Uterus (tissue), 4 donors: ENCODE data around the gene NRBP1. TPM values are rescaled to one million over a fixed set of nuclear protein-coding genes. Genes with fewer than 3 reads are reported as not detected.

Source experiments
- DNase-seq, 2 donors: peaks; one replicate each; pipeline ENCODE4 v3.0.0-alpha.2; 2019 to 2020
- H3K27ac ChIP-seq, 2 donors: fragments of 200-600 bp; sonication (generic); 1 replicate in 1 of 2; 2 replicates in 1 of 2; pipeline ENCODE4 v1.5.1; 2016 to 2018
- H3K27me3 ChIP-seq, 2 donors: fragments of 200-600 bp; sonication (generic); one replicate each; pipeline ENCODE4 v1.5.1; 2018 to 2019; ENCODE audit warnings: control low read depth in 1 of 2
- H3K36me3 ChIP-seq, 2 donors: fragments of 200-600 bp; sonication (generic); one replicate each; pipeline ENCODE4 v1.5.1; 2019; ENCODE audit warnings: control low read depth in 1 of 2
- H3K4me1 ChIP-seq, 2 donors: fragments of 200-600 bp; sonication (generic); one replicate each; pipeline ENCODE4 v1.5.1; 2018 to 2019; ENCODE audit warnings: control low read depth in 1 of 2
- H3K4me3 ChIP-seq, 2 donors: fragments of 200-600 bp; sonication (generic); 1 replicate in 1 of 2; 2 replicates in 1 of 2; pipeline ENCODE4 v1.5.1; 2018 to 2019; ENCODE audit warnings: mild to moderate bottlenecking in 1 of 2
- H3K9me3 ChIP-seq, 2 donors: fragments of 200-600 bp; sonication (generic); one replicate each; pipeline ENCODE4 v1.5.1; 2019; ENCODE audit warnings: control low read depth in 1 of 2
- POLR2A ChIP-seq, 2 donors: fragments of 450-650 bp; IDR thresholded peaks; one replicate each; pipeline ENCODE4 v1.6.1; 2016; ENCODE audit warnings: antibody characterized with exemption in 2 of 2, mild to moderate bottlenecking in 1 of 2, moderate library complexity in 1 of 2
- intact Hi-C: fragments of 100-400 bp; cut with DNase I; formaldehyde crosslinking; loops from one replicate; pipeline ENCODE4 v1.15.1; 2023; ENCODE audit warnings: low total_unique reads
- total RNA-seq, 4 donors: library from RNA; depleted of rRNA in 3 of 4; stranded (reverse); fragments of >200 nt in 3 of 4; gene quantifications; one replicate each; pipeline versions ENCODE4 v1.1.0 to v1.2.4, GENCODE V29; 2014 to 2023
- TF ChIP-seq, protein P1 (sequence below), 4 experiments: fragments of 200-600 bp in 2 of 4; fragments of 450-650 bp in 2 of 4; sonication (generic) in 2 of 4; IDR thresholded peaks; one replicate each; pipeline ENCODE4 v1.5.1; 2016 to 2019; ENCODE audit warnings: antibody characterized with exemption in 4 of 4, mild to moderate bottlenecking in 2 of 4, moderate library complexity in 1 of 4
- donor health status: DM: yes; HTN: yes; CAD: no.

Gene NRBP1
- total RNA-seq, 4 donors from 2014 or later = 57.6 to 148 (median 83.5) TPM

DNA sequence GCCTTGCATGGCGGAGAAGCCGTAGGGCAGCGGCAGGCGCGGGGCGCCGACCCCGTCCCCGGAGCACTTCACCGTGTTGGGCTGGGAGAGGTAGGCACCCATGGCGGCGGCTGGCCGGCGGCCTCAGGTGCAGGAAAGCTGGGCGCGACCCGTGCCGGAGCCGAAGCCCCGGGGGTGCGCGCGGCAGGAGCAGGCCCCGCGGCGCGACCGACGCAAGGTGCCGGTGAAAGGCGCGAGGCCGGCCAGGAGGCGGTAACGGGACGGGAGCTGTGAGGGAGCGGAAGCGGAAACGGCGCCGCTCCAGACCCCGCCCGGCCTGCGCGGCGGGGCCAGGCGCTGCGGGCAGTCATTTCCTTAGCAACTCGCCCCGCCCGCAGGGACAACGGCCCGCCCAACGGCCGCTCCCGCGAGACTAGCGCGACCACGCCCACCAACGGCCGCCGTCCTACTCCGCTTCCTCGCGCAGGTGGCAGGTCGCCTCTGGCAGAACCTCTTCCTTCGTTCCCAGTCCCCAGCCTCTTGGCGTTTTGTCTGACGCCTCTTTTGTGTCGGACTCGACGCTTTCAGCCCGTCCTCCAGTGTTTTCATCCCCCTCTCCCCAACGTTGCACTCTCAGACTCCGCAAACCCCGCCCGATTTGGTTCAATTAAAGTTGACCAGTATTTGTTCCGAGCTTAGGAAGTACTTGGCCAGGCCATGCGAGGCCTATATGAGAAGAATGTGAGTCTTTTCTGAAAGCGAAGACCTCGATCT lies 18.9 kb upstream of the NRBP1 start, which contains the start of gene PPM1G:
PPM1G (minus strand) TSS at position 271 of the 753 bp plus-strand sequence; CDS start at position 102, 169 bp downstream.
- H3K9me3 ChIP-seq = no peaks in the 10 kb centered on the region
- peaks cover 6 to 9% of the 10 kb centered on the region in 2 donors for H3K4me1 ChIP-seq
- H3K36me3 ChIP-seq = no peaks in the 10 kb centered on the region
- peak; percentile 91 to 96 for DNase-seq
- TF ChIP-seq, protein P1, sequence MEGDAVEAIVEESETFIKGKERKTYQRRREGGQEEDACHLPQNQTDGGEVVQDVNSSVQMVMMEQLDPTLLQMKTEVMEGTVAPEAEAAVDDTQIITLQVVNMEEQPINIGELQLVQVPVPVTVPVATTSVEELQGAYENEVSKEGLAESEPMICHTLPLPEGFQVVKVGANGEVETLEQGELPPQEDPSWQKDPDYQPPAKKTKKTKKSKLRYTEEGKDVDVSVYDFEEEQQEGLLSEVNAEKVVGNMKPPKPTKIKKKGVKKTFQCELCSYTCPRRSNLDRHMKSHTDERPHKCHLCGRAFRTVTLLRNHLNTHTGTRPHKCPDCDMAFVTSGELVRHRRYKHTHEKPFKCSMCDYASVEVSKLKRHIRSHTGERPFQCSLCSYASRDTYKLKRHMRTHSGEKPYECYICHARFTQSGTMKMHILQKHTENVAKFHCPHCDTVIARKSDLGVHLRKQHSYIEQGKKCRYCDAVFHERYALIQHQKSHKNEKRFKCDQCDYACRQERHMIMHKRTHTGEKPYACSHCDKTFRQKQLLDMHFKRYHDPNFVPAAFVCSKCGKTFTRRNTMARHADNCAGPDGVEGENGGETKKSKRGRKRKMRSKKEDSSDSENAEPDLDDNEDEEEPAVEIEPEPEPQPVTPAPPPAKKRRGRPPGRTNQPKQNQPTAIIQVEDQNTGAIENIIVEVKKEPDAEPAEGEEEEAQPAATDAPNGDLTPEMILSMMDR (IDR thresholded peaks at IDR 0.05) = peak in 1 of 4 experiments; percentile 18
- TF ChIP-seq POLR2A (IDR thresholded peaks at IDR 0.05) = peak in 1 of 2 donors; percentile 59
- intact Hi-C loops = no loop called here
- H3K4me3 ChIP-seq = peak within 1 kb of the TSS; percentile 86 to 95
- no peaks in the 10 kb centered on the region for H3K27me3 ChIP-seq
- H3K27ac ChIP-seq = peak within 1 kb of the TSS; percentile 77 to 83

DNA sequence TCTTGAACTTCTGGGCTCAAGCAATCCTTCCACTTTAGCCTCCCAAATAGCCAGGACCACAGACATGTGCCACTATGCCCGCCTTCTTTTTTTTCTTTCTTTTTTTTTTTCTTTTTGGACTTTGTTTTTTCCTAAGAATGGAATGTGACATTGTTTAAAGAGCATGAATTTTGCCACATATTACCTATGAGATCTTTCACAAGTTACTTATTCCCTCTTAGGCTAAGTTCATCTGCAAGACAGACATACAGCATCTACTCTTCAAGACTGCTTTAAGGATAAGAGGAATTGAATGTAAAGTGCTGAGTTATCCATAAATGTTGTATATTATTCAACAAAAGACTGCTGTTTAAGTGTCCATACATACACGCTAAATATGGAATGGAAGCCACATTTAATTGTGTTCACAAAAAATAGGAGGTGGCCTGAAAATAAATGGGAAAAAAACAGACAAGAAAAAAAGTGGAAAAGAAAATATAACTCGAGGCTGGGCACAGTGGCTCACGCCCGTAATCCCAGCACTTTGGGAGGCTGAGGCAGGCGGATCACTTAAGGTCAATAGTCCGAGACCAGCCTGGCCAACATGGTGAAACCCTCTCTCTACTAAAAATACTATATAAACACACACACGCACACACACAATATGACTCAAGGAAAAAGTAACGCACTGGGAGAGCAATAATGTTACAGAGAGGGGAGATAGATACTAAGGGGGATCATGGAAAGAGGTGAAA lies 15.8 kb upstream of the NRBP1 start:
- no peak for TF ChIP-seq POLR2A (IDR thresholded peaks at IDR 0.05)
- TF ChIP-seq, protein P1 (IDR thresholded peaks at IDR 0.05) = no peak
- Histone ChIP-seq H3K4me3 (no peak overlapping the region), H3K9me3 (no peaks in the 10 kb centered on the region), H3K4me1 (peaks cover 4 to 9% of the 10 kb centered on the region in 2 donors), H3K36me3 (no peaks in the 10 kb centered on the region), H3K27ac (no peak overlapping the region), H3K27me3 (no peaks in the 10 kb centered on the region)
- no peak for DNase-seq
- intact Hi-C loops = no loop called here

DNA sequence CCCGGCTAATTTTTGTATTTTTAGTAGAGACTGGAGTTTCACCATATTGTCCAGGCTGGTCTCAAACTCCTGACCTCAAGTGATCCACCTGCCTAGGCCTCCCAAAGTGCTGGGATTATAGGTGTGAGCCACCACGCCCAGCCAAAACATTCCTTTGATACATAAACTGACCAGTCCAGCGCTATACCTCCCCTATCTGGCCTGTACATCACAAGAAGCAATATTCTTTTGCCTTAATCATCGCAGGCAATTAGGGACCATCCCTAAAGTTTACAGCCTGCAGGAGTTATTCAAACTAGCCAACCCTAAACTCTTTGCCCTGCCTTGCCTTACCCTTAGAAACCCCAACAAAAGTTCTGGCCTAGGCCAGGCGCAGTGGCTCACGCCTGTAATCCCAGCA lies 12.3 kb upstream of the NRBP1 start:
- no peak for DNase-seq
- no peaks in the 10 kb centered on the region for H3K36me3 ChIP-seq
- intact Hi-C loops = no loop called here

DNA sequence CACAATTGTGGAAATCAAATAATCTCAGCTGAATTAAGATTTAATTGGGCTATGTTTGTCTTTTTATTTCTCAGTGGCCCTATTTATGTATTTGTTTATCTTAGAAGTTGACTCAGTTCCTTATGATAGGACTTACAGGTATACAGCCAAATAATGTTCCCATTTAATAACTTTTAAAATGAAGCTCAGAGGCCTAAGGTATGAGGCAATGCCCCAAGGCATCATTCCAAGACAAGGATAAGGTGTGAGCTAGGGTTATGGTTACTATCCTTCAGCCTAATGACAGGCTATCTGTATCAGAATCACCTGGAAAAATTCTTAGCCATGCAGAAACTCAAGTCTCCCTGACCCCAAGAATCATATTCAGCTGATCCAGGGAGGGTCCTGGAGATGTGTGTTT lies 7.4 kb upstream of the NRBP1 start:
- no peaks in the 10 kb centered on the region for H3K27me3 ChIP-seq

More for the DNA sequence above, 12.3 kb upstream of the NRBP1 start:
- H3K4me1 ChIP-seq = no peaks in the 10 kb centered on the region
- no peak overlapping the region for H3K27ac ChIP-seq
- no peak overlapping the region for H3K4me3 ChIP-seq
- H3K9me3 ChIP-seq = no peaks in the 10 kb centered on the region
- H3K27me3 ChIP-seq = no peaks in the 10 kb centered on the region
- no peak for TF ChIP-seq POLR2A (IDR thresholded peaks at IDR 0.05)

DNA sequence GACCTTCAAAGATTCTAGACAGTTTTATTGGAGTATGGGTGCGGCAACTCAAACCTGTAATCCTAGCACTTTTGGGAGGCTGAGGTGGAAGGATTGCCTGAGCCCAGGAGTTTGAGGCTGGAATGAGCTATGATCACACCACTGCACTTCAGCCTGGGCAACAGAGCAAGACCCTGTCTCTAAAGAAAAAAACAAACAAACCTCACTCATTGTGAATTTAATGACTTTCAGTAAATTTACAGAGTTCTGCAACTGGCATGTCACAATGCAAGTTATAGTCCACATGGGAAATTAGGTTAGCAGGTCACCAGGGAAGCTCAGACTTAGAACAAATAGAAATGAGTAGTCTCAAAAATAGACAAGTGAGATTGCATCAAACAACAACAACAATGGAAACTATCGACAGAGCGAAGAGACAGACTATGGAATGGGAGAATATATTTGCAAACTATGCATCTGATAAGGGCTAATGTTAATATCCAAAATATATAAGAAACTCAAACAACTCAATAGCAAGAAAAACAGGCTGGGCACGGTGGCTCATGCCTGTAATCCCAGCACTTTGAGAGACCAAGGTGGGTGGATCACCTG lies 6.7 kb upstream of the NRBP1 start:
- TF ChIP-seq POLR2A (IDR thresholded peaks at IDR 0.05) = no peak
- TF ChIP-seq, protein P1 (IDR thresholded peaks at IDR 0.05) = no peak

More for the DNA sequence above, 7.4 kb upstream of the NRBP1 start:
- Histone ChIP-seq H3K9me3 (no peaks in the 10 kb centered on the region), H3K4me1 (no peaks in the 10 kb centered on the region), H3K27ac (no peak overlapping the region), H3K36me3 (no peaks in the 10 kb centered on the region), H3K4me3 (no peak overlapping the region)
- DNase-seq = no peak
- intact Hi-C loops = no loop called here
- no peak for TF ChIP-seq POLR2A (IDR thresholded peaks at IDR 0.05)
- TF ChIP-seq, protein P1 (IDR thresholded peaks at IDR 0.05) = no peak

More for the DNA sequence above, 6.7 kb upstream of the NRBP1 start:
- no peak overlapping the region for H3K4me3 ChIP-seq
- DNase-seq = no peak
- no peak overlapping the region for H3K27ac ChIP-seq
- H3K4me1 ChIP-seq = no peaks in the 10 kb centered on the region
- no peaks in the 10 kb centered on the region for H3K27me3 ChIP-seq
- no peaks in the 10 kb centered on the region for H3K9me3 ChIP-seq
- intact Hi-C loops = no loop called here
- H3K36me3 ChIP-seq = no peaks in the 10 kb centered on the region
